AG04449 (cell line): Measurements from ENCODE around the gene SNX13.
"Not testable (repeated sequence)": the region's sequence is repeated elsewhere in the genome, so short reads cannot be mapped to it uniquely, and the experiment has no call there.

Experiments
- CTCF ChIA-PET: fragments of 350-600 bp; formaldehyde crosslinking; extraction: SDS; loops from one replicate; lab custom pipeline; 2021; ENCODE audit warnings: antibody characterized with exemption; lab: Yijun Ruan, JAX
- POLR2A ChIA-PET: fragments of 400-600, 350-600 bp; formaldehyde crosslinking; extraction: SDS; loops from one replicate; lab custom pipeline; 2020; ENCODE audit warnings: antibody characterized with exemption, inconsistent platforms; lab: Yijun Ruan, JAX
- DNase-seq: peaks from one replicate; pipeline ENCODE4 v3.0.0-alpha.2; 2010; ENCODE audit warnings: low read depth, low spot score
- H3K4me3 ChIP-seq: 2 replicates; pipeline ENCODE4 v1.5.1; 2011; ENCODE audit warnings: low read depth, mild to moderate bottlenecking, control low read depth, low read length
- TF ChIP-seq, protein P1 (sequence below): IDR thresholded peaks from one replicate; pipeline ENCODE4 v1.5.1; 2011; ENCODE audit warnings: mild to moderate bottlenecking, moderate library complexity, low read length, control low read depth, inconsistent platforms; ENCODE audit not compliant: insufficient read depth; ENCODE audit errors: missing control alignments

Gene SNX13

DNA sequence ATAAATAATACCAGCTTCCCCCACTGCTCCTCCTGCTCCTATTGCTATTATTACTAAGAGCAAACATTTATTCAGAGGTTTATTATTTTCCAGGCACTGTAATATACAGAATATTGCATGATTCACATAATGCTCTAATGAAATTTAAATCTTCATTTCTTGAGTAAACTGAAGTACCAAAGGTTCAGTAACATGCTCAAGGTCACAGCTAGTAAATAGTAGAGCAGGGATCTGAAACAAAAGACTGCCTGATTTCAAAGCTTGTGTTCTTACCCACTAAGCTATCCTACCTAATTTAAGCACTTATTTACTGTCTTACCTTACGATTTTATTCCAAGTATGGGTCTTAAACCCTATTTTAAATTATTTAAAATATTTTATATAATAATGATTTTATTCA is 126.2 kb downstream of the SNX13 start:
- ChIA-PET CTCF (interaction anchor here (0.8 kb wide), 1 partner anchor 44 kb away, joined by 3 read pairs; no protein-coding TSS in a partner anchor), POLR2A (no interaction called here)
- TF ChIP-seq, protein P1, sequence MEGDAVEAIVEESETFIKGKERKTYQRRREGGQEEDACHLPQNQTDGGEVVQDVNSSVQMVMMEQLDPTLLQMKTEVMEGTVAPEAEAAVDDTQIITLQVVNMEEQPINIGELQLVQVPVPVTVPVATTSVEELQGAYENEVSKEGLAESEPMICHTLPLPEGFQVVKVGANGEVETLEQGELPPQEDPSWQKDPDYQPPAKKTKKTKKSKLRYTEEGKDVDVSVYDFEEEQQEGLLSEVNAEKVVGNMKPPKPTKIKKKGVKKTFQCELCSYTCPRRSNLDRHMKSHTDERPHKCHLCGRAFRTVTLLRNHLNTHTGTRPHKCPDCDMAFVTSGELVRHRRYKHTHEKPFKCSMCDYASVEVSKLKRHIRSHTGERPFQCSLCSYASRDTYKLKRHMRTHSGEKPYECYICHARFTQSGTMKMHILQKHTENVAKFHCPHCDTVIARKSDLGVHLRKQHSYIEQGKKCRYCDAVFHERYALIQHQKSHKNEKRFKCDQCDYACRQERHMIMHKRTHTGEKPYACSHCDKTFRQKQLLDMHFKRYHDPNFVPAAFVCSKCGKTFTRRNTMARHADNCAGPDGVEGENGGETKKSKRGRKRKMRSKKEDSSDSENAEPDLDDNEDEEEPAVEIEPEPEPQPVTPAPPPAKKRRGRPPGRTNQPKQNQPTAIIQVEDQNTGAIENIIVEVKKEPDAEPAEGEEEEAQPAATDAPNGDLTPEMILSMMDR = no peak
- no peak for DNase-seq
- no peak overlapping the region for H3K4me3 ChIP-seq

DNA sequence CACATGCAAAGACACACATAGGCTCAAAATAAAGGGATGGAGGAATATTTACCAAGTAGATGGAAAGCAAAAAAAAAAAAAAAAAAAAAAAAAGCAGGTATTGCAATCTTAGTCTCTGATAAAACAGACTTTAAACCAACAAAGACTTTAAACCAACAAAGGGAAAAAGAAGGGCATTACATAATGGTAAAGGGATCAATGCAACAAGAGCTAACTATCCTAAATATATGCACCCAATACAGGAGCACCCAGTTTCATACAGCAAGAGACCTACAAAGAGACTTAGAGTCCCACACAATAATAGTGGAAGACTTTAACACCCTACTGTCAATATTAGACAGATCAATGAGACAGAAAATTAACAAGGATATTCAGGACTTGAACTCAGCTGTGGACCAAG is 131.1 kb downstream of the SNX13 start:
- POLR2A ChIA-PET, CTCF ChIA-PET, H3K4me3 ChIP-seq, DNase-seq: not testable (repeated sequence)

DNA sequence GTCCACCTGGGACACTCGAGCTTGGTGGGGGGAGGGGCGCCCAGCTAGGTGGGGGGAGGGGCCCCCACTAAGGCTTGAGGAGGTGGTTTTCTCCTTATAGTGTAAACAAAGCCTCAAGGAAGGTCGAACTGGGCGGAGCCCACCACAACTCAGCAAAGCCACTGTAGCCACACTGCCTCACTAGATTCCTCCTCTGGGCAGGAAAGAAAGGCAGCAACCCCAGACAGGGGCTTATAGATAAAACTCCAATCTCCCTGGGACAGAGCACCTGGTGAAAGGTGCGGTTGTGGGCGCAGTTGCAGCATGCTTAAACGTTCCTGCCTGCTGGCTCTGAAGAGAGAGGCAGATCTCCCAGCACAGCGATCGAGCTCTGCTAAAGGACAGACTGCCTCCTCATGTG is 133.1 kb downstream of the SNX13 start:
- CTCF ChIA-PET = no interaction called here
- POLR2A ChIA-PET = no interaction called here

DNA sequence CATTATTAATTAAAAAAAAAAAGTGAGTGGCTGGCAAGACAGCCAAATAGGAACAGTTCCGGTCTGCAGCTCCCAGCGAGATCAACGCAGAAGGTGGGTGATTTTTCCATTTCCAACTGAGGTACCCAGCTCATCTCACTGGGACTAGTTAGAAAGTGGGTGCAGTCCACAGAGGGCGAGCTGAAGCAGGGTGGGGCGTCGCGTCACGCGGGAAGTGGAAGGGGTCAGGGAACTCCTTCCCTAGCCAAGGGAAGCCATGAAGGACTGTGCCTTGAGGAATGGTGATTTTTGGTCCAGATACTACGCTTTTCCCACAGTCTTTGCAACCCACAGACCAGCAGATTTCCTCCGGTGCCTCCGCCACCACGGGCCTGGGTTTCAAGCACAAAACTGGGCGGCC is 133.7 kb downstream of the SNX13 start:
- TF ChIP-seq, protein P1 = no peak
- DNase-seq = no peak
- H3K4me3 ChIP-seq = no peak overlapping the region
- ChIA-PET CTCF (no interaction called here), POLR2A (no interaction called here)

More for the DNA sequence above, 133.1 kb downstream of the SNX13 start:
- H3K4me3 ChIP-seq = no peak overlapping the region
- TF ChIP-seq, protein P1 = no peak
- DNase-seq = no peak

DNA sequence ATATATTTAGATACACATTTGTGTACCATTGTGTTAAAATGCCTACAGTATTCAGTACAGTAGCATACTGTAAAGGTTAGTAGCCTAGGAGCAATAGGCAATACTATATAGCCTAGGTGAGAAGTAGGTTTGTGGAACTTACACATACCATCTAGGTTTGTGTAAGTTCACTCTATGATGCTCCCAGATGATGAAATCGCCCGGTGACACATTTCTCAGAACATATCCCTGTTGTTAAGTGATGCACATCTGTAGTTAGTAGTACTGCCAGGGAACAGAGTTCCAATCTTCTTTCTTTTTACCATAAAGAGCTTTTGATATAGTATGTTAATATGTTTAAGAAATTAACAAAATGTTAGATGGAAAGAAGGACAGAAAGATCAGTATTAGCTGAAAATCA is 138.2 kb downstream of the SNX13 start:
- no peak for DNase-seq
- CTCF ChIA-PET = interaction anchor here (1.5 kb wide), 1 partner anchor 32 kb away, joined by 3 read pairs; no protein-coding TSS in a partner anchor
- H3K4me3 ChIP-seq = no peak overlapping the region
- POLR2A ChIA-PET = no interaction called here
- TF ChIP-seq, protein P1 = no peak

DNA sequence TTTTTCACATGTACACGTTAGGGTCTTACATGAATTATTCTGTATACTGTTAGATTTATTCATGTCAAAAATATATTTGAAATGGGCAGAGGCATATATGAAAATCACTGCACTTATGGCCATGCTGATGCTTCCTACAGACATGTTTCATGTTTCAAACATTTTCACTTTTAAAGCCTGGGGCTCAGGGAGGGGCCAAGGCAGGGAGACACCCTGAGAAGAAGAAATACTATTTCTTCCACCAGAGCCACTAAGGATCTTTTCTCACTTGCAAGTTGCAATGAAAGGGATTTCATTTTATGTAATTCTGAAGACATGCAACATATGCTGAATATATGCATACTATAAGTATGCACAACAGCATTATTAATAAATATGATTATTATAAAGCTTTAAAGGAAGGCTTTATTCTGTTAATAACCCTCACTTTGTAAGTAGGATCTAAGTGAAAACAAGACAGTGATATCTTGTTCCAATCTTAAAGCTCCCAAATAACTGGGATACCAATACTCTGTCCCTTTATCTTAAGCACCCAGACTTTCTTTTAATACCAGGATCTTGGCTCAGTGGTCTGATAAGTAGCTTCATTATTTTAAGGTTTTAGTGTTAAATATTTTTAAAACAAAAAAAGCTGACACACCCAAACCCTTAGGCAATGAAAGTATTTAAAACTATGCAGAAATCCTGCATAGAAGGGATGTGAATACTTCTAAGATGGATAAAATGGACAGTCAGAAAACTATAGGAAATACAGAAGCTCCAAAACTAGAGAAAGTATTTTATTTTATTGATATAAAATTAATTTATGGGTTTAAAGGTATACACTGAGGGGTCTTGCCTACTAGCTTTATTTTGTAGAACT is 148.0 kb downstream of the SNX13 start:
- no peak overlapping the region for H3K4me3 ChIP-seq
- TF ChIP-seq, protein P1 = no peak
- ChIA-PET POLR2A (no interaction called here), CTCF (interaction anchor here (1.1 to 1.9 kb wide), 4 partner anchors 9 to 24 kb away, joined by 3 to 5 read pairs (median 4); no protein-coding TSS in a partner anchor)
- no peak for DNase-seq
